Measurements from ENCODE around the gene BLVRA.

DNA sequence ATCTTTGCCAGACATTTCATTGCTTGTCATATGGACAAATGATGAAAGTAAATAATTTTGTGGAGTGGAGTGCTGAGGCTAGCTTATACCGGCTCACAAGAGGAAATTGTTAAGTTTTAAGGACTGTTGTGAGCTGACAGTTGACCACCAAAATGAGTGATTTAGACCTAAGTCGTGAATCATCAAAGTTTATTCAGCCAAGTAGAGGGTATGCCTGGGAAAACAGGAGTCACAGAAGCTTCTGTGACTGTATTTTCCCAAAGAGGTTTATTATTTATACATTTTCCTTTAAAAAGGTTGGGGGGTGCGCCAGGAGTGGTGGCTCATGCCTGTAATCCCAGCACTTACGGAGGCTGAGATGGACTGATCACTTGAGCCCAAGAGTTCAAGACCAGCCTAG, 89.0 kb downstream of the BLVRA start:
- TF ChIP-seq, protein P1, sequence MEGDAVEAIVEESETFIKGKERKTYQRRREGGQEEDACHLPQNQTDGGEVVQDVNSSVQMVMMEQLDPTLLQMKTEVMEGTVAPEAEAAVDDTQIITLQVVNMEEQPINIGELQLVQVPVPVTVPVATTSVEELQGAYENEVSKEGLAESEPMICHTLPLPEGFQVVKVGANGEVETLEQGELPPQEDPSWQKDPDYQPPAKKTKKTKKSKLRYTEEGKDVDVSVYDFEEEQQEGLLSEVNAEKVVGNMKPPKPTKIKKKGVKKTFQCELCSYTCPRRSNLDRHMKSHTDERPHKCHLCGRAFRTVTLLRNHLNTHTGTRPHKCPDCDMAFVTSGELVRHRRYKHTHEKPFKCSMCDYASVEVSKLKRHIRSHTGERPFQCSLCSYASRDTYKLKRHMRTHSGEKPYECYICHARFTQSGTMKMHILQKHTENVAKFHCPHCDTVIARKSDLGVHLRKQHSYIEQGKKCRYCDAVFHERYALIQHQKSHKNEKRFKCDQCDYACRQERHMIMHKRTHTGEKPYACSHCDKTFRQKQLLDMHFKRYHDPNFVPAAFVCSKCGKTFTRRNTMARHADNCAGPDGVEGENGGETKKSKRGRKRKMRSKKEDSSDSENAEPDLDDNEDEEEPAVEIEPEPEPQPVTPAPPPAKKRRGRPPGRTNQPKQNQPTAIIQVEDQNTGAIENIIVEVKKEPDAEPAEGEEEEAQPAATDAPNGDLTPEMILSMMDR (IDR thresholded peaks at IDR 0.05), result no peak
- TF ChIP-seq POLR2A (IDR thresholded peaks at IDR 0.05), result no peak

Measured in lower leg skin (tissue), 3 donors.